ENCODE results near the gene CCDC60. TPM values are rescaled to one million over a fixed set of nuclear protein-coding genes. Genes with fewer than 3 reads are reported as not detected.

Gene CCDC60
- polyA plus RNA-seq, 3 donors from 2014 or later: not detected

- no peak overlapping the region for H3K4me3 Mint-ChIP-seq
- H3K9me3 Mint-ChIP-seq: peaks cover 0 to 2% (median 0%) of the 10 kb centered on the region in 6 donors
- no peaks in the 10 kb centered on the region for H3K36me3 Mint-ChIP-seq
- H3K27me3 Mint-ChIP-seq (ENCODE audit: low read depth in 3 of 3): peaks cover 0 to 8% (median 4%) of the 10 kb centered on the region in 3 donors
- H3K27ac Mint-ChIP-seq: no peak overlapping the region
- DNase-seq: no peak
- H3K4me1 Mint-ChIP-seq: no peaks in the 10 kb centered on the region
Observed at GRCh38 chr12:119383206-119383605, 48.7 kb downstream of the CCDC60 start.

GRCh38 chr12:119384340-119384739 lies 49.8 kb downstream of the CCDC60 start:
- Mint-ChIP-seq H3K4me3 (no peak overlapping the region), H3K27ac (no peak overlapping the region), H3K36me3 (no peaks in the 10 kb centered on the region), H3K9me3 (peaks cover 0 to 2% (median 0%) of the 10 kb centered on the region in 6 donors), H3K4me1 (no peaks in the 10 kb centered on the region), H3K27me3 (ENCODE audit: low read depth in 3 of 3) (peaks cover 0 to 8% (median 4%) of the 10 kb centered on the region in 3 donors)
- no peak for DNase-seq

- Mint-ChIP-seq H3K4me1 (no peaks in the 10 kb centered on the region), H3K27ac (no peak overlapping the region), H3K9me3 (peaks cover 0 to 2% (median 0%) of the 10 kb centered on the region in 6 donors), H3K36me3 (no peaks in the 10 kb centered on the region), H3K4me3 (no peak overlapping the region), H3K27me3 (ENCODE audit: low read depth in 3 of 3) (peaks cover 0 to 8% (median 4%) of the 10 kb centered on the region in 3 donors)
- no peak for DNase-seq
Observed at GRCh38 chr12:119385659-119386058, 51.1 kb downstream of the CCDC60 start.

- no peaks in the 10 kb centered on the region for H3K9me3 Mint-ChIP-seq
- no peaks in the 10 kb centered on the region for H3K36me3 Mint-ChIP-seq
- no peaks in the 10 kb centered on the region for H3K4me1 Mint-ChIP-seq
- H3K4me3 Mint-ChIP-seq: no peak overlapping the region
- DNase-seq: no peak
- peaks cover 0 to 10% (median 2%) of the 10 kb centered on the region in 3 donors for H3K27me3 Mint-ChIP-seq (ENCODE audit: low read depth in 3 of 3)
- no peak overlapping the region for H3K27ac Mint-ChIP-seq
Observed at GRCh38 chr12:119389687-119390086, 55.2 kb downstream of the CCDC60 start.

GRCh38 chr12:119391673-119392072 lies 57.1 kb downstream of the CCDC60 start:
- Mint-ChIP-seq H3K4me1 (no peaks in the 10 kb centered on the region), H3K4me3 (no peak overlapping the region), H3K36me3 (no peaks in the 10 kb centered on the region)

GRCh38 chr12:119393677-119394076 lies 59.1 kb downstream of the CCDC60 start:
- DNase-seq: no peak
- Mint-ChIP-seq H3K4me1 (no peaks in the 10 kb centered on the region), H3K4me3 (no peak overlapping the region)

More at GRCh38 chr12:119391673-119392072, 57.1 kb downstream of the CCDC60 start:
- H3K27ac Mint-ChIP-seq: no peak overlapping the region
- no peak for DNase-seq
- no peaks in the 10 kb centered on the region for H3K9me3 Mint-ChIP-seq
- H3K27me3 Mint-ChIP-seq (ENCODE audit: low read depth in 3 of 3): peaks cover 0 to 9% (median 5%) of the 10 kb centered on the region in 3 donors

GRCh38 chr12:119397540-119397939 lies 63.0 kb downstream of the CCDC60 start:
- H3K27me3 Mint-ChIP-seq (ENCODE audit: low read depth in 3 of 3): peaks cover 2 to 6% (median 5%) of the 10 kb centered on the region in 3 donors
- no peaks in the 10 kb centered on the region for H3K9me3 Mint-ChIP-seq
- no peaks in the 10 kb centered on the region for H3K4me1 Mint-ChIP-seq
- H3K36me3 Mint-ChIP-seq: no peaks in the 10 kb centered on the region
- DNase-seq: no peak
- H3K27ac Mint-ChIP-seq: no peak overlapping the region
- no peak overlapping the region for H3K4me3 Mint-ChIP-seq

More at GRCh38 chr12:119393677-119394076, 59.1 kb downstream of the CCDC60 start:
- Mint-ChIP-seq H3K9me3 (no peaks in the 10 kb centered on the region), H3K36me3 (no peaks in the 10 kb centered on the region), H3K27me3 (ENCODE audit: low read depth in 3 of 3) (peaks cover 0 to 9% (median 2%) of the 10 kb centered on the region in 3 donors), H3K27ac (no peak overlapping the region)

GRCh38 chr12:119398190-119398589 lies 63.7 kb downstream of the CCDC60 start:
- H3K9me3 Mint-ChIP-seq: no peaks in the 10 kb centered on the region
- H3K36me3 Mint-ChIP-seq: no peaks in the 10 kb centered on the region
- no peak overlapping the region for H3K4me3 Mint-ChIP-seq
- no peak overlapping the region for H3K27ac Mint-ChIP-seq
- DNase-seq: no peak
- H3K27me3 Mint-ChIP-seq (ENCODE audit: low read depth in 3 of 3): peaks cover 2 to 5% (median 3%) of the 10 kb centered on the region in 3 donors
- no peaks in the 10 kb centered on the region for H3K4me1 Mint-ChIP-seq

GRCh38 chr12:119399301-119399700 lies 64.8 kb downstream of the CCDC60 start:
- H3K4me3 Mint-ChIP-seq: no peak overlapping the region
- H3K9me3 Mint-ChIP-seq: no peaks in the 10 kb centered on the region
- peaks cover 2 to 5% (median 3%) of the 10 kb centered on the region in 3 donors for H3K27me3 Mint-ChIP-seq (ENCODE audit: low read depth in 3 of 3)
- DNase-seq: no peak
- H3K27ac Mint-ChIP-seq: no peak overlapping the region
- H3K36me3 Mint-ChIP-seq: no peaks in the 10 kb centered on the region
- no peaks in the 10 kb centered on the region for H3K4me1 Mint-ChIP-seq

GRCh38 chr12:119406308-119406707 lies 71.8 kb downstream of the CCDC60 start:
- Mint-ChIP-seq H3K4me1 (no peaks in the 10 kb centered on the region), H3K4me3 (no peak overlapping the region), H3K27me3 (ENCODE audit: low read depth in 3 of 3) (peaks cover 0 to 10% (median 2%) of the 10 kb centered on the region in 3 donors), H3K36me3 (no peaks in the 10 kb centered on the region), H3K27ac (no peak overlapping the region), H3K9me3 (no peaks in the 10 kb centered on the region)
- no peak for DNase-seq

GRCh38 chr12:119406811-119407210 lies 72.3 kb downstream of the CCDC60 start:
- no peaks in the 10 kb centered on the region for H3K4me1 Mint-ChIP-seq
- H3K36me3 Mint-ChIP-seq: no peaks in the 10 kb centered on the region
- H3K27me3 Mint-ChIP-seq (ENCODE audit: low read depth in 3 of 3): peaks cover 0 to 8% (median 2%) of the 10 kb centered on the region in 3 donors
- no peak overlapping the region for H3K27ac Mint-ChIP-seq
- no peaks in the 10 kb centered on the region for H3K9me3 Mint-ChIP-seq
- DNase-seq: no peak
- no peak overlapping the region for H3K4me3 Mint-ChIP-seq

GRCh38 chr12:119409043-119409442 lies 74.5 kb downstream of the CCDC60 start:
- H3K4me3 Mint-ChIP-seq: no peak overlapping the region
- H3K27me3 Mint-ChIP-seq (ENCODE audit: low read depth in 3 of 3): peaks cover 2 to 10% (median 2%) of the 10 kb centered on the region in 3 donors
- no peak for DNase-seq
- H3K9me3 Mint-ChIP-seq: no peaks in the 10 kb centered on the region
- H3K36me3 Mint-ChIP-seq: no peaks in the 10 kb centered on the region
- H3K27ac Mint-ChIP-seq: no peak overlapping the region
- H3K4me1 Mint-ChIP-seq: no peaks in the 10 kb centered on the region

GRCh38 chr12:119410396-119410795 lies 75.9 kb downstream of the CCDC60 start:
- H3K27ac Mint-ChIP-seq: no peak overlapping the region
- no peaks in the 10 kb centered on the region for H3K36me3 Mint-ChIP-seq
- H3K27me3 Mint-ChIP-seq (ENCODE audit: low read depth in 3 of 3): peaks cover 2 to 8% (median 6%) of the 10 kb centered on the region in 3 donors
- no peaks in the 10 kb centered on the region for H3K4me1 Mint-ChIP-seq
- H3K4me3 Mint-ChIP-seq: no peak overlapping the region
- DNase-seq: no peak
- no peaks in the 10 kb centered on the region for H3K9me3 Mint-ChIP-seq

- Mint-ChIP-seq H3K9me3 (no peaks in the 10 kb centered on the region), H3K4me1 (no peaks in the 10 kb centered on the region), H3K27me3 (ENCODE audit: low read depth in 3 of 3) (peaks cover 2 to 11% (median 6%) of the 10 kb centered on the region in 3 donors), H3K36me3 (no peaks in the 10 kb centered on the region), H3K27ac (no peak overlapping the region), H3K4me3 (no peak overlapping the region)
- no peak for DNase-seq
Observed at GRCh38 chr12:119412306-119412705, 77.8 kb downstream of the CCDC60 start.

Measured in immature natural killer cell (primary cell).